Naive B cell (primary cell): ENCODE measurements around the gene HOXB3. TPM values are rescaled to one million over a fixed set of nuclear protein-coding genes. Genes with fewer than 3 reads are reported as not detected.

Experiments used
- ATAC-seq, 2 donors: fragments of 150-1000 bp; cut with Tn5 transposase; 2 replicates each; pipeline ENCODE4 v1.10.0; 2021; ENCODE audit warnings: low read depth in 2 of 2, mild to moderate bottlenecking in 2 of 2, moderate library complexity in 2 of 2
- DNase-seq: peaks from one replicate; pipeline ENCODE4 v3.0.0; 2022
- H3K27ac Mint-ChIP-seq, 6 donors: one replicate each; pipeline ENCODE4 v1.8.0; 2020 to 2022; ENCODE audit warnings: mild to moderate bottlenecking in 6 of 6, mixed read lengths in 6 of 6, moderate library complexity in 5 of 6, inconsistent platforms in 2 of 6
- H3K27me3 Mint-ChIP-seq, 3 donors: one replicate each; pipeline ENCODE4 v1.8.0; 2021 to 2022; ENCODE audit warnings: mixed read lengths in 3 of 3, mild to moderate bottlenecking in 1 of 3
- H3K36me3 Mint-ChIP-seq, 2 donors: one replicate each; pipeline ENCODE4 v1.8.0; 2020 to 2022; ENCODE audit warnings: mixed read lengths in 2 of 2, inconsistent platforms in 1 of 2, mild to moderate bottlenecking in 1 of 2
- H3K4me1 Mint-ChIP-seq, 3 donors: one replicate each; pipeline ENCODE4 v1.8.0; 2020 to 2022; ENCODE audit warnings: mixed read lengths in 3 of 3, inconsistent platforms in 1 of 3, mild to moderate bottlenecking in 1 of 3, moderate library complexity in 1 of 3
- H3K4me3 Mint-ChIP-seq, 8 donors: one replicate each; pipeline ENCODE4 v1.8.0; 2020 to 2022; ENCODE audit warnings: mild to moderate bottlenecking in 8 of 8, mixed read lengths in 8 of 8, moderate library complexity in 8 of 8, inconsistent platforms in 2 of 8
- H3K9me3 Mint-ChIP-seq, 7 donors: one replicate each; pipeline ENCODE4 v1.8.0; 2020 to 2022; ENCODE audit warnings: mixed read lengths in 7 of 7, mild to moderate bottlenecking in 5 of 7, inconsistent platforms in 2 of 7, moderate library complexity in 1 of 7
- polyA plus RNA-seq, 6 donors: library from polyadenylated mRNA; unstranded; fragments of 300-500 nt; fragmentation: Illumina TruSeq; gene quantifications; one replicate each; pipeline ENCODE4 v1.2.3, GENCODE V29; 2021; ENCODE audit warnings: low read depth in 6 of 6

Gene HOXB3
- polyA plus RNA-seq, 6 donors from 2014 or later: 0.05 TPM; not detected in 5

DNA sequence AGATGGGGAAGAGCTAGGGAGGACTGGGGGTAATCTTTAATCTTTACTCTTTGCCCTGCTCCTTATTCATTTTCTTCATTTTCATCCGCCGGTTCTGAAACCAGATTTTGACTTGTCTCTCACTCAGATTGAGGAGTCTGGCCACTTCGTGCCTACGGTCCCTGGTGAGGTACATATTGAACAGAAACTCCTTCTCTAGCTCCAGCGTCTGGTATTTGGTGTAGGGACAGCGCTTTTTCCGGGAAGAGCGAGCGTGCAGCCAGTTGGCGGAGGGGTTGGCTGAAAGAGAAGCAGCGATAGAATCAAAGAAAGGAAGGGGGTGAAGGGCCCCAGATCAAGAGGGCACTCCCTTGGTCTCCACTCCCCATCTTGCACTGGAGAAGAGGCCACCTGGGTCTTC lies 32.8 kb upstream of the HOXB3 start:
- DNase-seq (no peak), ATAC-seq (no peak)
- Mint-ChIP-seq H3K4me3 (peak overlapping the region in 2 of 8 donors; percentile 46 to 58), H3K36me3 (no peaks in the 10 kb centered on the region), H3K4me1 (peaks cover 26 to 27% (median 26%) of the 10 kb centered on the region in 3 donors), H3K9me3 (no peaks in the 10 kb centered on the region), H3K27me3 (peaks cover 77 to 94% (median 91%) of the 10 kb centered on the region in 3 donors), H3K27ac (no peak overlapping the region)

GRCh38 chr17:48621410-48622392 lies 31.7 kb upstream of the HOXB3 start:
- Mint-ChIP-seq H3K4me3 (peak overlapping the region in 1 of 8 donors; percentile 45), H3K36me3 (no peaks in the 10 kb centered on the region), H3K27ac (peak overlapping the region in 1 of 6 donors; percentile 10), H3K4me1 (peaks cover 30 to 32% (median 31%) of the 10 kb centered on the region in 3 donors), H3K27me3 (peaks cover 78 to 94% (median 91%) of the 10 kb centered on the region in 3 donors), H3K9me3 (no peaks in the 10 kb centered on the region)
- DNase-seq (no peak), ATAC-seq (no peak)

GRCh38 chr17:48620461-48621139 lies 30.6 kb upstream of the HOXB3 start:
- Mint-ChIP-seq H3K9me3 (no peaks in the 10 kb centered on the region), H3K36me3 (no peaks in the 10 kb centered on the region), H3K27ac (peak overlapping the region in 1 of 6 donors; percentile 90), H3K4me1 (peaks cover 21 to 24% (median 24%) of the 10 kb centered on the region in 3 donors), H3K27me3 (peaks cover 74 to 92% (median 91%) of the 10 kb centered on the region in 3 donors), H3K4me3 (peak overlapping the region in 1 of 8 donors; percentile 45)
- no peak for ATAC-seq
- DNase-seq: no peak

GRCh38 chr17:48619826-48620449 lies 29.9 kb upstream of the HOXB3 start:
- no peak for DNase-seq
- Mint-ChIP-seq H3K36me3 (peaks cover 0 to 5% of the 10 kb centered on the region in 2 donors), H3K4me3 (peak overlapping the region in 2 of 8 donors; percentile 15 to 75), H3K9me3 (peaks cover 0 to 1% (median 0%) of the 10 kb centered on the region in 7 donors), H3K4me1 (peaks cover 21 to 24% (median 23%) of the 10 kb centered on the region in 3 donors), H3K27me3 (peaks cover 78 to 94% (median 93%) of the 10 kb centered on the region in 3 donors), H3K27ac (peak overlapping the region in 3 of 6 donors; percentile 77 to 85 (median 80))
- no peak for ATAC-seq

DNA sequence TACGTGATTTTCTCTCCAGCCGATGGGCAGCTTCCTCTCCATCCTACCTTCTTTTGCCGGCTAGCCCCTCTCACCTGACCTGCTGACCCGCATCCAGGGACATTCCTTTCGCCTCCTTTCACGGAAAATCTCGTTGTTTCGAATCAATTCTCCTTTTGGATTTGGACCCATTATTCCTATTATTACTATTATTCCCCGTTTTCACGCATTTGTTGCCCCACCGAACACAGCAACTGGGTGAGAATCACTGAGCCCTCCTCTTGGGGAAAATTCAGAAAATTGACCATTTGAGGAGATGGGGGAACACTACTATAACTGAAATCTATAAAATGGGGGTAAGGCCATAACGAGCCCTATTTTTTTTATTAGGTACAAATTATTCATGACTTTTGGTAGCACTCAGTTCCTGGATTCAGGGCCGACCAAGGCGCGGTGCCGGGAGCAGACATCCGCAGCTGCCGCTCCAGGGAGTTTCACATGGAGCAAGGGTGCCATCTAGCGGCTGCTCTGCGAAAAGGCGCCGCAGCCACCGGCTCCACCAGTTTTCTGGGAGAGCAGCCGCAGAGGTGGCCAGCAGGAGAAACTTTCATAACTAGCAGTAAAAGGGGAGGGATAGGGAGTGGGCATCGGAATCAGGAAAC lies 28.3 kb upstream of the HOXB3 start:
- Mint-ChIP-seq H3K36me3 (peaks cover 0 to 8% of the 10 kb centered on the region in 2 donors), H3K27me3 (peaks cover 79 to 97% (median 94%) of the 10 kb centered on the region in 3 donors), H3K9me3 (peaks cover 0 to 2% (median 0%) of the 10 kb centered on the region in 7 donors), H3K4me1 (peaks cover 33 to 37% (median 37%) of the 10 kb centered on the region in 3 donors), H3K4me3 (peak overlapping the region; percentile 18 to 83 (median 60)), H3K27ac (peak overlapping the region in 5 of 6 donors; percentile 64 to 96 (median 77))
- peak; percentile 73 for DNase-seq
- peak; percentile 69 to 77 for ATAC-seq

DNA sequence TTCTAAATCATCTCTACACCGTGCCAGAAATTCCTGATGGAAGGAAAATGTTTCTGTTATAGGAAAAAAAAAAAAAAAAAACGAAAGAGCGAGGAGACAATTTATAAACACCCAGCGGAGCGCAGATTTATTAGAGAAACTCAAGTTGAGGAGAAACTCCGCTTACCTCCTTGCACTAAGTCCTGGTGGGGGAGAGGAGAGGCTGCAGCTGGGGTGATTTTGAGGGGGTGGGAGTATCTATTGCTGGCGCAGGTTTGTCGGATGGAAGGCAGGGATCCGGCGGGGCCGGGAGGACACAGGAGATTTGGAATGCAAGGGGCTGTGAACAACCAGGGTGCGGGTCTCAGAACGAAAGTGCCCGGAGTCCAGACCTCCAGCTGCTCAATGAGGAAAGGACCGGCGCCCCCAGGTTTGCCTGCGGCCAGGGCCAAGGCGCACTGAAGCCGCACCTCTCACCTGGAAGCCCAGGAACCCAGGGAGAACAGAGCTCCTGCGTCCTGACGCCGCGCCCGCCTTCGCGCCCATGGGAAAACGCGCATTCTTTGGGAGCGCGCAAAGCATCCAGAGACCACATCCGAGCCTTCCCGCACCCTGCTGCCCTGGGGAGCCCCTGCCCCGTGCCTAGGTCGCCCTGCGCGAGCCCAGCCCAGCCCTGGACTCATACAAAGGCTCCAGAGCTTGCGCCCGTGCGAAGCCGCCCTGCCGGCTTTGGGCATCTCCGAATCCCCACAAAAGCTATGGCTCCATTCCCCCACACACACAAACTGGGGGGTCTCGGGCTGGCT lies 27.6 kb upstream of the HOXB3 start:
- no peak for ATAC-seq
- Mint-ChIP-seq H3K27me3 (peaks cover 79 to 97% (median 94%) of the 10 kb centered on the region in 3 donors), H3K4me3 (peak overlapping the region in 4 of 8 donors; percentile 29 to 79 (median 69)), H3K36me3 (peaks cover 0 to 8% of the 10 kb centered on the region in 2 donors), H3K4me1 (peaks cover 38 to 44% (median 44%) of the 10 kb centered on the region in 3 donors), H3K27ac (peak overlapping the region in 4 of 6 donors; percentile 11 to 96 (median 80)), H3K9me3 (peaks cover 0 to 2% (median 0%) of the 10 kb centered on the region in 7 donors)
- no peak for DNase-seq

DNA sequence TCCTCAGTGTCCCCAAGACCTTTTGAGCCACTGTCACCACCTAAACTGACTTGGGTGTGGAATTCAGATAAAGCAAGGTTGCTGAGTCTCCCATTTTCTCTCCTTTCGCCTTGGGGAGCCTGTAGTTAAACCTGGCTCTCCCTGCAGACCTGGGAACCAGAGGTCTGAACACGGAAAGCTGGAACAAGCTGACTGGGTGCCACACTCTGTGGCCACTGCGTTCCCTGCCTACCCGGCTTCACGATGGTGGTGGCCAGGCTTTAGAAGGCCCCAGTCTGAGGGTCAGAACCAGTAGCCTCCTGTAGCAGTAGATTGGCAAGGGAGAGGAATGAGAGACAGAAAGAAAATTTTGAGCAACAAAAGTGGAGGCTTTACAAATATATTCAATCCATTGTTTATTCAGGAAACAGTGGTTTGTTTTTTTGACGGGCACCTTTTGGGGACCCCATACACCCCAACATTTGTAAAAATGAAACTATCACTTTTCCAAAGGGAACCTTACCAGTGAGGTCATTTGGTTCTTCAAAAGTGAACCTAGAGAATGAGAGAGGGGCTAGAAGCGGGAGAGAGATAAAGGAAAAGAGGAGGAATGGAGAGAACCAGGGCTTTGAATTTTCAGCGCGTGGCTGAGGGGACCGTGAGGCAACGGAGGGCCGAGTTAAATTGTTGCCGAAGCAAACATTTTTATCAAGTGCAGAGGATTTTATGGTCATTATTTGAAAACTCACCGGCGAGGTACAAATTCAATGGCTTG lies 26.9 kb upstream of the HOXB3 start:
- Mint-ChIP-seq H3K27me3 (peaks cover 75 to 96% (median 94%) of the 10 kb centered on the region in 3 donors), H3K9me3 (peaks cover 0 to 2% (median 0%) of the 10 kb centered on the region in 7 donors), H3K36me3 (peaks cover 0 to 8% of the 10 kb centered on the region in 2 donors), H3K4me3 (peak overlapping the region in 7 of 8 donors; percentile 28 to 72 (median 56)), H3K4me1 (peaks cover 44 to 51% (median 50%) of the 10 kb centered on the region in 3 donors), H3K27ac (peak overlapping the region in 4 of 6 donors; percentile 11 to 95 (median 82))
- ATAC-seq (no peak), DNase-seq (no peak)

- Mint-ChIP-seq H3K27me3 (peaks cover 74 to 96% (median 94%) of the 10 kb centered on the region in 3 donors), H3K27ac (peak overlapping the region in 3 of 6 donors; percentile 89 to 97 (median 95)), H3K36me3 (peaks cover 0 to 8% of the 10 kb centered on the region in 2 donors), H3K9me3 (peaks cover 0 to 2% (median 0%) of the 10 kb centered on the region in 7 donors), H3K4me3 (peak overlapping the region in 4 of 8 donors; percentile 4 to 60 (median 28)), H3K4me1 (peaks cover 51 to 57% (median 57%) of the 10 kb centered on the region in 3 donors)
- no peak for DNase-seq
- ATAC-seq: no peak
Measured at GRCh38 chr17:48615963-48616716, 26.1 kb upstream of the HOXB3 start.

DNA sequence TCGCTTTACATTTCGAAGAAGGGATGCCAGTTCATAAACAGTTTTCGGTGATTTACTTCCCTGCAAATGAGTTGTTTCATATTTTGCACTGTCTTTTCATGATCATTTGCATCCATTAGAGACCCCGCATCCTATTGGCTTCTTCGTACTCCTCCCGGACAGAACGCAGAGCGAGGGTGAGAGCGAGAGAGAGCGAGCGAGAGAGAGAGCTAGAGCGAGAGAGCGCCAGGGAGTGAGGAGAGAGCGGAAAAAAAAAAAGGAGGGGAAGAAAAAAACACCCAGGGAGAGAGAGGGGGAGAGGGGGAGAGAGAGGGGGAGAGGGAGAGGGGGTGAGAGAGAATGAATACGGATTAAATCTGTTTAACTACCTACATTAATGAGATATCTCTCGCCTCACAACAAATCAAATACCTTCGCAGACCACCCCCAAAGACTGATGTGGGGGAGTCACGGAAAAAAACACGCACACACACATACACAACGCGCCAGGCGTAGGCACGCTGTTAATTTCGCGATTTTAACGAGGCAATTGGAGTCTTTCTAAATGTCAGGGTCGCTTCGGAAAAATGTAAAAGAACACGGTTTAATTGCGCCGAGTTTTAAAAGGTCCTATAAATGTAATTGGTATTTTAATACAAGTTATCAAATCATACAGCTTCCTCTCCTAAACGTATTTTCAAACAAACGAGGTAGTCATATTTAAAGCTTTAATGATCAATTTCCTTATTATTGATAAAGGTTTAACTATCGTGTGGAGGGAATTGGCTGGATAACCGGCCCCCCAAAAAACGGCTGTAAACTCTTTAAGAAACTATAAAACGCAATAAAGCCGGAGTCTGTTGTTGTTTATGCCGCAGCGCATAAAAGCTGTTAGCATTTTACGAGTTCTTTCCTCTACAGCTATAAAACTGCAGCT lies 25.3 kb upstream of the HOXB3 start, which contains the start of gene HOXB8:
Gene HOXB8 (minus strand): TSS at position 246 of the 916 bp plus-strand sequence. CDS start 588 bp downstream, outside the sequence.
- H3K9me3 Mint-ChIP-seq: peaks cover 0 to 2% (median 0%) of the 10 kb centered on the region in 7 donors
- H3K4me1 Mint-ChIP-seq: peaks cover 55 to 62% (median 61%) of the 10 kb centered on the region in 3 donors
- H3K27ac Mint-ChIP-seq: peak within 1 kb of the TSS in 5 of 6 donors; percentile 71 to 97 (median 89)
- DNase-seq (no peak), ATAC-seq (no peak)
- peaks cover 0 to 8% of the 10 kb centered on the region in 2 donors for H3K36me3 Mint-ChIP-seq
- peaks cover 75 to 95% (median 91%) of the 10 kb centered on the region in 3 donors for H3K27me3 Mint-ChIP-seq
- peak within 1 kb of the TSS; percentile 67 to 98 (median 86) for H3K4me3 Mint-ChIP-seq
